Endothelial cell of umbilical vein (primary cell): ENCODE results near the gene IP6K3. TPM values are rescaled to one million over a fixed set of nuclear protein-coding genes. Genes with fewer than 3 reads are reported as not detected.

ENCODE experiments used
- BruUV-seq: library from RNA; stranded (reverse); fragments of 400-500 nt; replicated peaks from 2 replicates; lab custom pipeline; 2021; lab: Mats Ljungman, UMichigan
- CTCF ChIA-PET: fragments of 300-600, 350-600 bp; sonication (Branson Sonifier 250); formaldehyde crosslinking; loops from one replicate; lab custom pipeline; 2021; ENCODE audit warnings: antibody characterized with exemption, inconsistent platforms; lab: Charles Lee
- POLR2A ChIA-PET: fragments of 300-600, 350-600 bp; sonication (Branson Sonifier 250); formaldehyde crosslinking; loops from one replicate; lab custom pipeline; 2021; ENCODE audit warnings: antibody characterized with exemption, inconsistent platforms; lab: Charles Lee
- DNase-seq: peaks from one replicate; pipeline ENCODE4 v3.0.0-alpha.2; 2011; ENCODE audit warnings: low read depth, low spot score
- FAIRE-seq: peaks from 2 replicates; lab custom pipeline; 2011; peaks lifted over from hg19 to GRCh38; lab: Jason Lieb, UNC
- H2AFZ ChIP-seq: 2 replicates; pipeline ENCODE4 v1.6.0; 2012; ENCODE audit warnings: low read depth, low read length, control low read depth, inconsistent platforms
- H3K27ac ChIP-seq: 2 replicates; pipeline ENCODE4 v1.5.1; 2011; ENCODE audit warnings: low read depth, mild to moderate bottlenecking, control low read depth, low read length, moderate library complexity; ENCODE audit not compliant: insufficient read depth
- H3K27me3 ChIP-seq, 2 experiments: 2 replicates each; pipeline versions ENCODE4 v1.6.0 to v1.6.1; 2011; ENCODE audit warnings: low read length in 2 of 2, mixed read lengths in 1 of 2; ENCODE audit not compliant: control insufficient read depth in 2 of 2, insufficient read depth in 2 of 2
- H3K36me3 ChIP-seq, 2 experiments: 2 replicates in 1 of 2; 3 replicates in 1 of 2; pipeline ENCODE4 v1.5.1; 2011; ENCODE audit warnings: low read length in 2 of 2, mild to moderate bottlenecking in 1 of 2, moderate library complexity in 1 of 2; ENCODE audit not compliant: control insufficient read depth in 2 of 2, insufficient read depth in 2 of 2; ENCODE audit errors: extremely low read depth in 1 of 2
- H3K4me1 ChIP-seq: 3 replicates; pipeline ENCODE4 v1.5.1; 2011; ENCODE audit warnings: mild to moderate bottlenecking, low read length; ENCODE audit not compliant: control insufficient read depth, insufficient read depth; ENCODE audit errors: extremely low read depth
- H3K4me2 ChIP-seq: 2 replicates; pipeline ENCODE4 v1.6.1; 2011; ENCODE audit warnings: low read length, control low read depth, mixed read lengths; ENCODE audit not compliant: insufficient read depth
- H3K4me3 ChIP-seq, 3 experiments: fragments of 200-600 bp in 1 of 3; sonication (generic), shearing (Covaris generic) in 1 of 3; replicated peaks in 1 of 3; 2 replicates each; pipeline ENCODE4 v1.5.1; 2011 to 2016; ENCODE audit warnings: control low read depth in 3 of 3, low read length in 3 of 3, mild to moderate bottlenecking in 2 of 3, inconsistent platforms in 1 of 3, low read depth in 1 of 3, moderate library complexity in 1 of 3; ENCODE audit not compliant: insufficient read depth in 1 of 3
- H3K79me2 ChIP-seq: 2 replicates; pipeline ENCODE4 v1.6.0; 2012; ENCODE audit warnings: low read length, inconsistent platforms; ENCODE audit not compliant: control insufficient read depth, insufficient read depth
- H3K9ac ChIP-seq: replicated peaks from 2 replicates; pipeline ENCODE3; 2011; ENCODE audit warnings: low read length, control low read depth; ENCODE audit not compliant: insufficient read depth; ENCODE audit errors: extremely low read depth
- H3K9me1 ChIP-seq: replicated peaks from 3 replicates; pipeline ENCODE4 v1.6.0; 2011; ENCODE audit warnings: mild to moderate bottlenecking, low read length; ENCODE audit not compliant: control insufficient read depth, insufficient read depth; ENCODE audit errors: extremely low read depth
- H3K9me3 ChIP-seq: replicated peaks from 2 replicates; pipeline ENCODE4 v1.5.1; 2012; ENCODE audit warnings: low read length, inconsistent platforms; ENCODE audit not compliant: control insufficient read depth, insufficient read depth
- H4K20me1 ChIP-seq: replicated peaks from 2 replicates; pipeline ENCODE3; 2011; ENCODE audit warnings: mild to moderate bottlenecking, low read length; ENCODE audit not compliant: control insufficient read depth, insufficient read depth; ENCODE audit errors: extremely low read depth
- CTCF ChIP-seq, 2 donors: IDR thresholded peaks; 1 replicate in 1 of 2; 2 replicates in 1 of 2; pipeline ENCODE4 v1.5.1; 2011; ENCODE audit warnings: low read length in 2 of 2, mild to moderate bottlenecking in 2 of 2, moderate library complexity in 2 of 2, control low read depth in 1 of 2, inconsistent platforms in 1 of 2, low read depth in 1 of 2; ENCODE audit not compliant: insufficient read depth in 1 of 2; ENCODE audit errors: extremely low read depth in 1 of 2
- EZH2 ChIP-seq: IDR thresholded peaks from 2 replicates; pipeline ENCODE4 v1.6.1; 2012; ENCODE audit warnings: borderline replicate concordance, low read depth, mild to moderate bottlenecking, moderate library complexity, low read length, inconsistent platforms; ENCODE audit not compliant: severe bottlenecking
- FOS ChIP-seq: IDR thresholded peaks from 2 replicates; pipeline ENCODE4 v1.6.1; 2011; ENCODE audit warnings: mild to moderate bottlenecking, low read length, moderate library complexity, borderline replicate concordance; ENCODE audit not compliant: insufficient read depth
- GATA2 ChIP-seq: IDR thresholded peaks from 2 replicates; pipeline ENCODE4 v1.7.0; 2011; ENCODE audit warnings: low read depth, mild to moderate bottlenecking, moderate library complexity, mixed read lengths, low read length; ENCODE audit not compliant: insufficient read length, insufficient read depth
- JUN ChIP-seq: IDR thresholded peaks from 2 replicates; pipeline ENCODE4 v1.6.1; 2011; ENCODE audit warnings: borderline replicate concordance, low read depth; ENCODE audit not compliant: insufficient read length, insufficient read depth
- MAX ChIP-seq: IDR thresholded peaks from 2 replicates; pipeline ENCODE4 v1.6.1; 2011; ENCODE audit not compliant: insufficient read depth, insufficient read length
- MYC ChIP-seq: IDR thresholded peaks from one replicate; pipeline ENCODE4 v1.6.1; 2011; ENCODE audit warnings: mild to moderate bottlenecking, low read depth, low read length
- POLR2A ChIP-seq: IDR thresholded peaks from 2 replicates; pipeline ENCODE4 v1.6.1; 2012; ENCODE audit warnings: low read depth, mild to moderate bottlenecking, control low read depth, low read length
- POLR2AphosphoS5 ChIP-seq: IDR thresholded peaks from 2 replicates; pipeline ENCODE4 v1.6.1; 2012; ENCODE audit warnings: low read depth, mild to moderate bottlenecking, control low read depth, low read length, moderate library complexity; ENCODE audit not compliant: insufficient read depth
- dilution Hi-C: fragments of 300-500 bp; cut with MboI; formaldehyde crosslinking; loops from one replicate; pipeline ENCODE4 v1.15.0; 2019; ENCODE audit warnings: low sequenced_read_pairs; ENCODE audit not compliant: extremely low pct_ligation_motif_present
- intact Hi-C: fragments of 100-400 bp; cut with micrococcal nuclease; formaldehyde crosslinking; loops from one replicate; pipeline ENCODE4 v1.10.0; 2022
- polyA plus RNA-seq, 4 experiments: library from polyadenylated mRNA; depleted of rRNA in 3 of 4; stranded (reverse) in 3 of 4; unstranded in 1 of 4; fragments of >200 nt; gene quantifications; 2 replicates each; pipeline versions ENCODE4 v1.2.1 to v1.2.3, GENCODE V29; 2011 to 2012; ENCODE audit warnings: missing spikeins in 1 of 4
- total RNA-seq: library from RNA; stranded (reverse); gene quantifications from 2 replicates; pipeline ENCODE4 v1.2.3, GENCODE V29; 2021

The IP6K3 gene
- total and polyA plus RNA-seq, 2 donors (not counting 3 experiments of a cell fraction or from before 2014, with no cell fraction given): not detected

- Histone ChIP-seq H3K9ac (peak overlapping the region; percentile 76), H3K9me1 (no peaks in the 10 kb centered on the region), H3K4me2 (peak overlapping the region; percentile 42), H2AFZ (no peak overlapping the region), H3K79me2 (peaks cover 33% of the 10 kb centered on the region), H3K4me3 (peak overlapping the region in 1 of 3 experiments; percentile 13), H3K27me3 (no peaks in the 10 kb centered on the region), H3K9me3 (no peaks in the 10 kb centered on the region), H3K27ac (peak overlapping the region; percentile 96), H3K4me1 (peaks cover 57% of the 10 kb centered on the region), H3K36me3 (peaks cover 35 to 55% of the 10 kb centered on the region in 2 experiments), H4K20me1 (no peaks in the 10 kb centered on the region)
- TSS peak; percentile 1 for BruUV-seq
- intact Hi-C loops: loop anchor here (1.0 to 5.0 kb wide), 5 partner anchors 8 to 456 kb away; partner anchors contain the start of genes HMGA1 and LEMD2
- POLR2A ChIA-PET: interaction anchor here (3.5 kb wide), 1 partner anchor 10 kb away, joined by 25 read pairs; no protein-coding TSS in a partner anchor
- CTCF ChIA-PET: interaction anchor here (0.8 to 8.8 kb wide), 8 partner anchors 10 to 246 kb away, joined by 3 to 155 read pairs (median 4); partner anchors contain the start of gene UQCC2
- FAIRE-seq (peak; percentile 98), DNase-seq (peak; percentile 92)
- peak; percentile 97 for TF ChIP-seq POLR2AphosphoS5
- TF ChIP-seq FOS: peak; percentile 73
- TF ChIP-seq MAX: peak; percentile 30
- no peak for TF ChIP-seq CTCF (IDR thresholded peaks at IDR 0.05; ENCODE audit: extremely low read depth in 1 of 2, insufficient read depth in 1 of 2, low read depth in 1 of 2, low read length in 2 of 2)
- peak; percentile 7 for TF ChIP-seq MYC
- TF ChIP-seq GATA2: peak; percentile 15
- TF ChIP-seq POLR2A: peak; percentile 71
- TF ChIP-seq EZH2: no peak
- peak; percentile 92 for TF ChIP-seq JUN
- dilution Hi-C loops: no loop called here
Measured at GRCh38 chr6:33781131-33781975, 34.6 kb upstream of the IP6K3 start.
